GM19099 (cell line): ENCODE data around the gene TAOK3.

Experiments
- POLR2A ChIP-seq: IDR thresholded peaks from 3 replicates; pipeline ENCODE4 v1.6.1; 2011; ENCODE audit warnings: low read depth; ENCODE audit not compliant: insufficient read length; ENCODE audit errors: extremely low read depth

TAOK3 gene

DNA sequence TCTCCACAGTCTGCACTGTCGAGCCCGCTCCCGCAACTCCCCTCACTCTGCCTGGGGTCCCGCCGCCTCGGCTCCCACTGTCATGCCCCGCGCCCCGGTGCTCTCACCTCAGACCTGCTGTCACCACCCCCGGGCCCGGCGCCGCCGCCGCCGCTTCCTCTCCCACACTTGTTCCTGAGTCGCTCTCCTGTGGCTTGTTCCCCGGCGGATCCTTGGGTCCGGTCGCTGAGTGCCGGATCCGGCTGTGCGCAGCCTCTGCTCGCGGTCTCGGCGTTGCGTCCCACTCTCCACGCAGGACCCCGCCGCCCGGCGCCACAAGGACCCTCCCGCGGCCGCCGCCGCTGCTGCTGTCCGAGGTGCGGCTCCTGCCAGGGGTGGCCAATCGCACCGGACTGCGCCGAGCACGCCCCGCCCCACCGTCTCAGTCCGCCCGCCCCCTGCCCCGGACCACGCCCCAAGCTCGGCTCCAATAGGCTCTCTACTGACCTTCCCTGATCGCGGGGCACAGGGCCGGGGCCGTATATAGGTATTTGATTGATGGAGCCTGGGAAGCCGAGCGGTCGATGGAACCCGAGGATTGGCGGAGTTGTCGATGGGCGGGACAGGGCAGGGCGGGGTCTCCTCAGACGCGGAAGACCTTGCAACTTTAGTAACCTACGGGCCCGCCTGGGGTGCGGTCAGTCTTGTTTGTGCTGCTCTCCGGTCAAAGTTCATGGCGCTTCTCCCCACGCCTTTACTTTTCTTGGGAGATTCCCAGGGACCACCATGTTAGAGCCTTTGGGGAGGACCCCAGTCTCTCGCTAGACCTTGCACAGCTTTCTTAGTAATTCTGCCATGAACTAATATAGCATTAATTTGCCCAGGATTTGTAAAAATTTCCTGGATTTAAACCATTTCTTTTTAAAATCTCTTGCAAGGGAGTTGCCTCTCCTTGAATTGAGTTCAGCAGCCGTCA lies at the start of gene TAOK3:
Gene TAOK3, minus strand, starts transcription at position 367 of the 955 bp plus-strand sequence. CDS start 117,340 bp downstream, outside the sequence.
- peak; percentile 97 for TF ChIP-seq POLR2A

DNA sequence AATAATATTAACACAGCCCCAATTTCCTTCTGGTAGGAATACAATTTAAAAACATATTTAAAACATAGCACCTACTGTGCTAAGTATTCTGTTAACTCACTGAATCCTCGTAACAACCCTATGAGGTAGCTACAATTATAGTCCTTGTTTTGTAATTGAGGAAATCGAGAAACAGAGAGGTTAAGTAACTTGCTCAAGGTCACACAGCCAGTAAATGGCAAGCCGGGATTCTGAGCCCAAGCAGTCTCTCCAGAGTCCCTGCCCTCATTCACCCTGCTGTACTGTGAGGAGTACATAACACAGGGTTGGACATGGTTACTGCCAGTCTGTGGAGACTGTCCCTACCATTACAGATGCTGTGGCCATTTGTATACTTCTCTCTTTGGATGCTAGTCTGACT lies 48.0 kb upstream of the TAOK3 start:
- no peak for TF ChIP-seq POLR2A

DNA sequence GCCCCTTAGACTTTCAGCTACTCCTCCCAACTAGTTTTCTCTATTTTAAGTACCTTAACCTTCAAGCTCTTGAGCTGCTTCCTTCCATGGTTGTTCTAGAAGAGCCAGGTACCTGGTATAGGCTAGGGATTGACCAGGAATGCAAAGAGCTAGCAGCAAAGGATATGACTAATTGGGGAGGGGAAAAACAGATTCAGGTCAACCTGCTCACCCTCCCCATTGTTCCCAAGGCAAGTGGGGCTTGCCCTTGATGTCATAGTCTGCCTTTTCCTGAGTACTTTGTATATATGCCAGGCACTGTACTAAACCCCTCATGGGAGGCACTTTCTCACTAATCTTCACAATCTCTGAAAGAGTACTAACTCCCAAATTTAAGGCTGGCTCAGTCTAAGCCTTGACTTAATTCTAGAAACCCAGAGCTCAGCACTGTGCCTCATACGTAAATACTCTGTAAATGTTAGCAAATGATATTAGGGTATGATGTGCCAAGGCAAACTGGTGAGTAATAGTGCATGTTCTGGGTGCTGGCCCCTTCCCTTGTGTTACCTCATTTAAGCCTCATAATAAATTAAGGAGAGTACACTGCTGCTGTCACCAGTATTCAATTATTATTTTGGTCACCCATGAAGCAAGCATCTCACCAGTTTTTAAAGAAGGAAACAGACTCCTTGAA lies 45.8 kb upstream of the TAOK3 start:
- no peak for TF ChIP-seq POLR2A

DNA sequence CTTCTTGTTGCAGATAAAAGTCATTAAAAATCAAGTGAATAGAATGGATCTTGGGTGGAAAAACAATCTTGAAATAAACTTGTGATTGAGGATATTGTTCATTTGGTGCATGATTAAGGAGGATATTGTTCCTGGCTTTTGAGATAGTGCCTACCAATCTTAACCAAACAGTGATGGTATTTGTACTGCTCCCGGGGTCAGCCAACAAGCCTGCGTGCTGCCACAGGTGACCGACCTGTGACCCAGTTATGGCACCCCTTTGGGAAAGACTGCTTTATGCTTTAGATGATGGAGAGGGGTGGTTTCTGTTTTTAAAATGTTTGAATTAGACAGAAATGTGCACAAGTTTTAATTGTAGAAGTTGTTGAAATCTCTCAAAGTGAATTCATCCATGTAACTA lies 45.2 kb upstream of the TAOK3 start:
- no peak for TF ChIP-seq POLR2A

DNA sequence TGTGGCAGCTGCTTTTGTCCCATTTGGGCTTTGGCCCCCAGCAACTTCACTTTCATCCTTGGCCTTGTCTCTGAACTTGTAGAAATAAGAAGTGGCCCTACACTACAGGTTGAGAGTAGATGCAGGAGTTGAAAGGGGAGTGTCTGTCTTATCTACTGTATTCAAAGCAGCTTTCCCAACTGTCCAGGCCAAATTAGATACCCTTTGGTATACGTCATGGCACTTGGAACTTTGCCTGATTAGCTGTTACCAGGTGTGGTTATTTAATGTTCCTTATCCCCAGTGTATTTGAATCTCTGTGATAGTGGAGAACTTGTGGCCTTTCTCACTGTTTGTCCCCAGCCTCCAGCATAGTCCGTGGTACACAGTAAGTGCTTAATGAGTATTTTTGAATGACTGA lies 37.1 kb upstream of the TAOK3 start:
- no peak for TF ChIP-seq POLR2A

DNA sequence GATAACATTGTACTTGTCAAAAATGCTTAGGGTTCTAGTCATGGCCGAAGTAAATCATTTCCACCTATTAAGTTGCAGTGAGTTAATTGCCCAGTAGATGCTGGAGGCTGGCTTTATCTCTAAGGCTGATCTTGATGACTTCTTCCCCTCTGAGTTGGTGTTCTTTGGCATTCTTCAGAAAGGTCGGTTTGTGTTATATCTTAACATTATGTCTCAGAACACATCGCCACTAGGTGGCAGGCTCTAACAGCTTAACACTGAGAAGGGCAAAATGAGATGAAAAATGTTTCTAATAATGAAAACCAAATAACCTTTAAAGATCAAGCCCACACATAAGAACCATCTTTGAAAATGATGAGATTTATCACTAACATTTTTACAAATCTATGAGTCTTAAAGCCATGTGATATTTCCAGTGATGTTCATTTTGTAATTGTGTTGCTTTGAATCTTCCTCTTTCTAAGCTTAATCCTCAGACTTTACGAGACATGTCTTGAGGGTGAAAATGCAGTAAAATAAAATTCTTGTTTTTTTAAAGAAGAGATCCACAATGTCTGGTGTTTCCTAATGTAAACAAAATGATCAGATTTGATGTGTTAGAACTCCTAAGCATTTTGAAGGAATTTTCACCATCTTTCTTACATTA lies 32.3 kb upstream of the TAOK3 start:
- no peak for TF ChIP-seq POLR2A

DNA sequence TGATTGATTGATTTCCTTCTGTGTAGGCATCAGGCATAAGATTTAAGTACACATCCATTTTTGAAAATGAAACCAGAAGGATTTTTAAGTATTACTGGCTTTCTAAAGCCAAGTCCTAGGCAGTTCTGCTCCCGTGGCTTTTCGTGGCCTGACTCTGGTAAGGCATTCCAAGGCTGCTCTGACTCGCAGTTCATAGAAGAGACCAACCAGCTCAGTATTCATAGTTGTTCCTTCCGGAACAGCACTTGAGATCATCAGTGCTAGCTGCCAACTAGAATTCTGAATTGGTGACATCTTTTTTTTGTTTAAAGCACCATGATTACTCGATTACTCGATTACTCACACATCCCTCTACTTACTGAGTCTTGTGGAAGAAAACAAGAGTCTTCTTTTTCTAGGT lies 29.5 kb upstream of the TAOK3 start:
- no peak for TF ChIP-seq POLR2A

DNA sequence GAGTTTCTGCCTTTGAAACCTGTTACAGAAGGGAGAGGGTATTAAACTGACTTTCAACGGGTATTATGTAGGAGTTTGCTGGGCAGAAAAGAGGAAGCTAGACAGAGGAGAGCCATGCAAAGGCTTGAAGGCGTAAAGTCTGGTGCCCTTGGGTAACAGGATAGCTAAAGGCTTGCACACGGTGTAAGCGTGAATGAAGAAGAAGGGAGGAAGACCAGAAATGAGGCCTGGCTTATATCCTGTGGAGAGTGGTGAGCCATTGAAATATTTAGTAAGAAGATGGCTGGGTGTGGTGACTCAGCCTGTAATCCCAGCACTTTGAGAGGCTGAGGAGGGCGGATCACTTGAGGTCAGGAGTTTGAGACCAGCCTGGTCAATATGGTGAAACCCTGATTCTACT lies 26.2 kb upstream of the TAOK3 start:
- TF ChIP-seq POLR2A: no peak

DNA sequence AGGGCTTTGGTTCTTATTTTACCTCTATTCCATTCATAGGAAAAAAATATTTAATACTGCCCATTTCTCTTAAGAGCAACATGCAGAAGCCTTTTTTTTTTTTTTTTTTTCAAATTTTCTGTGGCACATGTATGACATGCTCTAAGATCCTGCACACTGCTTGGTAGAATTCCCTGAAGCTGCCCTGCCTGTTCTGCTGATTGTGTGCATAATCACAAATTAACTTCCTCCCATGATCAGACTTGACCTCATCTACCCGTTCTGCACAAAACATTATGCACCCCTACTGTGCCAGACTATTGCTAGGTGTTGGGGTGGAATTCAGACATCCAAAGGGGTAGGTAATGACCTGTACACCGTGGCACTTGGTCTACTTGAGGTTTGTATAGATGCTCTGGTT lies 25.8 kb upstream of the TAOK3 start:
- TF ChIP-seq POLR2A: no peak

DNA sequence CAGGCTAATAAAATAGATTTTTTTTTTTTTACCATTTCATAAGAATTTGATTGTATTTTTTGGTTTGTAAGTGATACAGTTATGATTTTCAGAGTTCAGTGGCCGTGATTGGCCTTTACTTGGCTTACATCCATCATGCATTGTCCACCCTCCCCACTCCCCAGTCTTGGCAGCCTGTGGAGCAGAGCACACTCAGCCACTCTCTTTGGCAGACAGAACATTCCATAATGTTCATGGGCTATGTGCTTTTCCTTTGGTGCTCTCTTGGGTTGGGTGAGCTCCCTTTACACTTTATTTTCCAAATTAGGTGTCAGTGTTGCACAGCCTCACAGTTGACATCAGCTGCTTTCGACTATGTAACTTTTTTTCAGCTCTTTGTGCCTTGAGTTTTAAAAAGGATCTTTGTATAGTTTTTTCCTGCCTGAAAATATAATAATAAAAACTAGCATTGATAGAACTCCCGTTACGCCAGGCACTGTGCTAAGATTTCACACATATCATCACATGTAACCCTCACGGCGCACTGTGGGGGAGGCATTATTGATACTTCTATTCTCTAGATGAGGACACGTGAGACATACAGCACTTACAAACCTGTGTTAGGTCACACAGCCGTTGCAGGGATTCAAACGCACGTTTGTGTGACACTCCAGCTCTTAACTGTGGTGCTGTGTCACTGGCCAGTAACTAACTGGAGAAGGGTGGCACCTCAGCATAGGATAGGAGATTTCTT lies 25.2 kb upstream of the TAOK3 start:
- no peak for TF ChIP-seq POLR2A

DNA sequence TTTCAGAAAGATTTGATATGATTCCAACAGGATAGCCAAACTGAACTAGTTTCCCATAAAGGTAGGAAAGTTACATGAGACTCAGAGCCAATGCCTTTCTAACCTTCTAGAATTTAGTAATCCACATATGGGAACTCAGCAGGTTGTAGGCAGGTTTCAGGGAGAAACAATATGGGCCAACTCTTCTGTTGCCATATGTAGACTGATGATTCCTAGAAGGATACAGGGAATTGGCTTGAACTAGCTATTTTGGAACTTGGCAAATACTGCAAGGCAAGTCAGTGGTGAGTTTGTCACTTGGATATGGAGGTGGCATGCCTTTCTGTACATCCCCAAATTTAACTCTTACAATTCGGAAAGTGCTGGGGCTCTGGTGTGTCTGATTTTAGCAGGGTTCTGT lies 19.1 kb upstream of the TAOK3 start:
- TF ChIP-seq POLR2A: no peak

DNA sequence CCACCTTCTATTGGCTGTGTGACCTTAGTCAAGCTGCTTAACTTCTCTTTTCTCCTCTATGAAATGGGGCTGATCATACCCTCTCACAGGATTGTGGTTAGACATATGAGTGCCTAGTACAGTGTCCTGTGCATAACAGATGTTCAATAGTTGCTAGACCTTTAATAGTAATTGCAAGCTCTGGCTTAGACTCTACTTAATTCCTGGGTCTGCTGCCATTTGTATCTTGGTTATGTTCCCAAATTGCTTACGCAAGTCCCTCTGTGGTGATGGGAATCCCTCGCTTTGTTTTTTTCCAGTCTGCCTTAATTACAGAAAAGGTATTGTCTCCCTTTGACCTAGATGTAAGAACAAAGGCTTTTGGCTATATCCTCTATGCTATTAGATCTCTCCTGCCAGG lies 18.7 kb upstream of the TAOK3 start:
- no peak for TF ChIP-seq POLR2A

DNA sequence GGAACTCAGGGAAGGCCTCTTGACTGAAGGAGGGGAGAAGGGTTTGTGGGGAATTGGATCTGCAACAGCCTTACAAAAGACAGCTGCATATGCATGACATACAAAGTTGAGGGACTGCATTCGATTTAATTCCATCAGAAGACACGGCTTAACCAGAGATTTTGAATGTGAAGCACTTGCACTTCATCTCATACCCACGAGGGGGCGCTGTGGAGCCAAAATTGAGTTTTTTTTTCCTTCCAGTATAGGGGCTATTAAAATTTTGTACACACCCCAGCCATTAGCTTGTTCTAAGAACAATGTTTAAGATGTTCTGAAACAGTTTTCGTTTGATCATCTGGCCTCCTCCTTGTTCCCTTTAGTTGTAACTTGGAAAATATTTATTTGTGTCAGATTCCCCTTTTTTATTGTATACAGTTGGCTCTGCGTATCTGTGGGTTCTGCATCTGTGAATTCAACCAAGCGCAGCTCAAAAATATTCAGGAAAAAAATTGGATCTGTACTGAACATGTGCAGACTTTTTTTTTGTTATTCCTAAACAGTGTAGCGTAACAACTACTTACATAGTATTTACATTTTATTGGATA lies 5.3 kb upstream of the TAOK3 start:
- no peak for TF ChIP-seq POLR2A

DNA sequence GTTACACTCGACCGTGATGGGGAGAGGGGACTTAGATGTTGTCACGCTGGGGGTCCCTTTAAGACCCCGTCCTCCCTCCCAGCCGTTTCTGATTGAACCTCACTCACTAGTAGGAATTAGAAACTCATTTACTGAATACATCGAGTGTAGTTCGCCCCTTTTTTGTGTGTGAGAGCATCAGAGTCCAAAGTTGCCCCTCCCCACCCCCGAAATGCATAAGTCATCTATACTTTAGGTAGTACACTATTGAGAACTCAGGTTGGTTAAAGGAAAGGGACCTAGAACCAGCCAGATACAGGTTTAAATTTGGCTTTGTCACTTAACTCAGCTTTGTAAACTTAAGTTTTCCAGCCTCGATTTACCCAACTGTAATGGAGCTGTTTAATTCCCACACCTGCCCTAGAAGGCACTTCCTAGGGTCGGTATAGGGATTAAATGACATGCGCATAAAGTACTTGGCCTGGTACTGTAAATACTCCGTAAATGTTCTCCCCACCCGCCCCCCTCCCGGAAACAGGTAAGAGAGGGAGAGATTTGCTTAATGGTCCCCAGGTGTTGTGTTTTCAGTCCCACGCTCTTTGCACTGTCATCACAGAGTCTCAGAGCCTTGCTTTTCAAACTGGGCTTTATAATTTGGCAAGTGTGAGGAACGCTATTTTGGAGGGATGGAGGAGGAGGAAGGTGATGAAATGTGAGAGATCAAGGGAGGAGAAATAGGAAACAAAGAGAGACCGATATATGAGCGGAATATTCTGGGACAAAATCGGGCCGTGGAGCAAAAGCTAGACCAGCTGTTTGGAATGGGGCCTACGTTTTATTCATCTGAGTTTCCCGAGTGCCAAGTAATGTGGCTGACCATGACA lies 4.5 kb upstream of the TAOK3 start:
- no peak for TF ChIP-seq POLR2A
